Measurements from ENCODE around the gene MAD1L1.

Gene MAD1L1

DNA sequence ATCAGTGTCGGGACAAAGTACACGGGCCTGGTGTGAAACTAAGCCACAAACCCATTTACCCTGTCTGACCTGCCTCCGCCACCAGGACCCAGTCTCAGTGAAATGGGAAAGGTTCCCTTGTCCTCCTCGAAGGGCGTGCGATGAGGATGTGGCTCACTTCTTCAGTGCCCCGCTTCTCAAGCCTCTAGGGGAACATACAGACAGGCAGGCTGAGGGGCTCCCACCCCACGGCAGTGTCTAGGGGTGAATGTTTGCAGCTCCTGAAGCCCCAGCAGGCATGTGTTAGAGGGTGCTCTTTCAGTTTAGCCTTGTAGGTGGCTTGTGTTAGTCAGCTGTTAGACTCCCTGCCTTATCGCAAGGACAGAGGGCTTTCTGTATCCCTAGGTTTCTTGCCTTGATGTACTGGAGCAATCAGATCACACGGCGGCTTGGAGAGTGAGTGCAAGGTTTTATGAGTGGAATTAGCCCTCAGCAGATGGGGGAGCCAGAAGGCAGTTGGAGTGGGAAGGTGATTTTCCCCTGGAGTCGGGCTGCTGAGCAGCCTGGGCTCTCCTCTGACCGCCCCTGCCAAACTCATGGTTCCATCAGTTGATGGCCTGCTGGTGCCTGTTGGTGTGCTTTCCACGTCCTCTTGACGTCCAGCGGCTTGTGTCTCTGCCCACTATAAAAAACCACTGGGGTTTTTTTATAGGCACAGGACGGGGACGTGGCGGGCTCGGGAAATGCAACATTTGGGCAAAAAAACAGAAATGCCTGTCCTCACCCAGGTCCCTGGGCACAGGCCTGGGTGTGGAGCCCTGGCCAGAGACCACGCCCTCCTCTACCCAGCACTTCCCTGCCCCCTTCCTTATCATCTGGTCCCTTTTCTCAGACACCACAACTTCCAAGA, 10.0 kb upstream of the MAD1L1 start:
- peak; percentile 37 for DNase-seq (ENCODE audit: low spot score)

DNA sequence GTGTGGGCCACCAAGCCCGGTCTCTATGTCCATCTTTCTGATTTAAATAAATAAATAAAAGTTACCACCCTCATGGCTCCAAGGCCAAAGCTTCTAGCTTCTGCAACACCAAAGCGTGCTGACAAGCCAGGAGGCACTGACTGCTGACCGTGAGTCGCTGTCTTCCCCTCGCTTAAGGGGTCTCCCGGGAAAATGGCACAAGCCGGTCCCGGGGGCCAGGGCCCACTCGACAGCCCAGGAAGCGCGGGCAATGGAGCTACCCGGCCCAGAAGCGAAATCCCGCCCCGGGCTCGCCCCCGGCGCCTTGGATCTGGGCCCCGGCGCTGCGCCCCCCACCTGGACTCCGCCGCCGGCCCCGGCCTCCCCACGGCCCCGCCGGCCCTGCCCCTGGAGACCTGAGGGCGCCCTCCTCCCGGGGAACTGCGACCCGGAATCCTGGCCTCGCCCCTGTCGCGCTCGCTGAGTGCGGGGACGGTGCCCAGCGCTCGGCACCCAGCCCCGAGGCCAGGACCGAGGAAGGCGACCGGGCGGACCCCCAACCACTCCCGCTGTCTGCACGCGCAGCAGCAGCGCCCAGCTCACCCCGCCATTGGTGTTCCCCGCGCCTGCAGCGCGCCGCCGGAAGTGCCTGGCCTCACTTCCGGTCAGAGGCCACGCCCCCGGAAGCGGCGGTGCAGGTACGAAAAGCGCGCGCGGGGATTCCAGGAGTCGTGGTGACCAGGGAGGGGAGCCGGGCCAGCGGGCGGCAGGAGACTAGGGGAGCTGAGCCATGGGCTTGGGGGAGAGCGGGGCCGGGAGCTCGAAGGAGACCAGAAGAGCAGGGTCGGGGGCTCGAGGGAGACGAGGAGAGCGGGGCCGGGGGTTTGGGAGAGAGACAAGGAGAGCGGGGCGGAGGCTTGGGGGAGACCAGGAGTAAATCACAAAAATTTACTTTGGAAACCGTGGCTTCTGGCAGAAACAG, 9.1 kb upstream of the MAD1L1 start, which contains the start of the genes MRM2 and NUDT1:
Gene MRM2 (minus strand): TSS at position 626 of the 961 bp plus-strand sequence. CDS start 36 bp downstream, at position 590.
Gene NUDT1 (plus strand): TSS at position 647 of the 961 bp plus-strand sequence. CDS start 2,349 bp downstream, outside the sequence.
- peak; percentile 73 for DNase-seq (ENCODE audit: low spot score)

DNA sequence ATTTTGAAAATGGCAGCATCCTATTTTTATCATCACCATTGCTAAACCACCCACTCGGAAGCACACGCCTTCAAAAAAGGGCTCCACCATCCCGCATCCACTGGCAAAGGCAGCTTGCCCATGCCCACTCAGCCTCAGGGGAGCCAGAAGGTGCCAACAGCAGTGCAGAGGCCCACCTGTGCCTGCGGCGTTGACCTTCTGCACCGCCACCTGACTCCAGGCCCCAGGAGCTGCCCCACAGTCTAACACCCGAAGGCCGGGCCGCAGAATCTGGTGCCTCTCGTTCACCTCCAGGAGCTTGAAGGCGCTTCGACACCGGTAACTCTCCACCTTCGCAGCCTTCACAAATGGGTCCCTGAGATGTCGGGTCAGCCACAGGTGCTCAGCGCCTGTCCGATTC, 6.5 kb upstream of the MAD1L1 start:
- DNase-seq (ENCODE audit: low spot score): no peak

DNA sequence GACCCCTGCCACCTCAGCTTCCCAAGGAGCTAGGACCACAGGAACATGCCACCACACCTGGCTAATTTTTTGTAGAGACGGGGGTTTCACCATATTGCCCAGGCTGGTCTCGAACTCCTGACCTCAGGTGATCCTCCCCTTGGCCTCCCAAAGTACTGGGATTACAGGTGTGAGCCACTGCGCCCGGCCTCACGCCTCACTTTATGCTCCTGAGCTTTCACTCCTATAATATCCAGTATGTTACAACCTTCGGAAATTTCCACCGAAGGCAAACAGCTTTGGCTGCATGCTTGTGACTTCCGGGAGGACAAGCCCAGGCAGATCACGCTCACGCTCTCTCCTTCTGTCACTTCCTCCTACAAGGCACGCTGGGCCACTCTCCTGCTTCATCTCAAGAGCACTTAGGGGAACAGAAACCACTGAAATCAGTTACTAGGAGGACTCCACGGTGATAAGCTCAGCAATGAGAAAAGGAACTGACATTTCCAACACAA, 4.4 kb upstream of the MAD1L1 start:
- DNase-seq (ENCODE audit: low spot score): no peak

DNA sequence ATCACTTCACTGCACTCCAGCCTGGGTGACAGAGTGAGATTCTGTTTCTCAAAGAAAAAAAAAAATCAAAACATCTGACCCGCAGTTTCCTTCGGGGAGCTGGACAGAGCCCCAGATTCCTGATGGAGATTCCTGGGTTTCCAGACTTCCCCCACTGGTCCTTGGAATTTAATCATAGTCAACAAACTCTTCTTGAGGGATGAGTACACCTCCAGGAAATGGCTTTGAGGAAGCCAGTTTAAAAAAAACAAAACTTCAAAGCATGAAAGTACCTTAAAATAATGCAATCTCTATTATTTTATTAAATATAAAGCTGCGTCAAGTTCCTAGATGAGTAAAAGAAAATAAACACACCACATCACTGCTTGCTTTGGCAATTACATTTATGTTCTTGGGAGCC, 1.2 kb upstream of the MAD1L1 start:
- DNase-seq (ENCODE audit: low spot score): no peak

DNA sequence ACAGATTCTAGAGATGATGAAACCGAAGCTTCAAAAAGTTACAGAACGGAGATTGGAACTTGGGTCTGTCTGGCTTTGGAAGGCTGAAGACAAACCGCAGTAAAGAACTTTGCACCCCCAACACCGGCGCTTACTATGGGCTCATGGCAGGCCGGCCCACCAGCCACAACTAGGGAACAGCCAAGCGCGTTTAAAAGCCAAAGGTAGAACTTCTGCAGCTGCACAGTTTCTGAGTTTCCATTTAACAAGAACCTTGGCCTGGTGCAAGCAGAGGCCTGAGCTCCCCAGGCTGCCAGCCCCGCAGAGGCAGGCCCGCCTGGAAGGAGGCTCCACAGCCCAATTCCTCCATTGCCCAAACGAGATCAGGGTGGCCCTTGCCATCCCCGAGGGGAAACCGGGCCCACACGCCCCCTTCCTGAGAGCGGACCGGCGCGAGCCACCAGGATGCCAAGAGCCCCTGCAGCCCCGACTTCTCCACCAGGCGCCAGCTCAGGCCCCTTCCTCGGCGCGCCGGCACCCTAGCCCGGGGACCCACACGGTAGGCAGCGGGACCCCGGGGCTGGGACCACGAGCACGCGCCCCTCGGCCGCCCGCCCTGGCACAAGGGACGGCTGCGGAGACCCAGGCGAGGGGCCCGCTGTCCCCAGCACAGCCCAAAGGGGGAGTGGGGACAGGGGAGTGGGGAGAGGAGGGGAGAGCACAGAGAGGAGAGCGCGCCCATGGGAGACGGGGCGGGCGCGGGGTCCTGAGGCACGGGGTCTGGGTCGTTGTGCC, 566 bp downstream of the MAD1L1 start:
- no peak for DNase-seq (ENCODE audit: low spot score)

DNA sequence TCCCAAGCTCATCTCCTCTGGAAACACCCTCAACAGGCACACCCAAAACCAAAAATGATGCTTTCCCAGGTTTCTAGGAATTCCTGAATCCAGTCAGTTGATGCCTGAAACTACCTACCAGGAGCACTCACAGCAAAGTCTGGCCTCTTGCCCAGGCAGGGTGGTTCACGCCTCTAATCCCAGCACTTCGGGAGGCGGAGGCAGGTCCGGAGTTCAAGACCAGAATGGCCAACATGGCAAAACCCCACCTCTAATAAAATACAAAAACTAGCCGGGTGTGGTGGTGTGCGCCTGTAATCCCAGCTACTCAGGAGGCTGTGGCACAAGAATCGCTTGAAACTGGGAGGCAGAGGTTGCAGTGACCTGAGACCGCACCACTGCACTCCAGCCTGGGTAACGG, 1.9 kb downstream of the MAD1L1 start:
- no peak for DNase-seq (ENCODE audit: low spot score)

DNA sequence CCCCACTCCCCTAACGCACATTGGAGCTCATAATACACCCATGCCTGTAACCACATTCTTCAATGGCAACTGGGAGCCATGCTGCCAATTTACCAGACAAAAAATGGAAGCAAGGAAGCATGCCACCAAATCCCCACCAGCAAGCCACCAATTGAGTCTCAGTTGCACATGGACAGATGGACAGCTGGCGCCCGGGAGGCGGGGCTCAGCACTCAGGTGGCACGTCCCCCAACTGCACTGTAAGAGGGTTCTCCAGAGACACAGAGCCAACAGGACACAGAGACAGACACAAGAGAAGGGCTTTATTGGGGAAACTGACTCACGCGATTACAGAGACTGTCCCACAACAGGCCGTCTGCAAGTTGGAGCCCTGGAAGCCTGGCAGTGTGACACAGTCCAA, 2.5 kb downstream of the MAD1L1 start:
- DNase-seq (ENCODE audit: low spot score): no peak

DNA sequence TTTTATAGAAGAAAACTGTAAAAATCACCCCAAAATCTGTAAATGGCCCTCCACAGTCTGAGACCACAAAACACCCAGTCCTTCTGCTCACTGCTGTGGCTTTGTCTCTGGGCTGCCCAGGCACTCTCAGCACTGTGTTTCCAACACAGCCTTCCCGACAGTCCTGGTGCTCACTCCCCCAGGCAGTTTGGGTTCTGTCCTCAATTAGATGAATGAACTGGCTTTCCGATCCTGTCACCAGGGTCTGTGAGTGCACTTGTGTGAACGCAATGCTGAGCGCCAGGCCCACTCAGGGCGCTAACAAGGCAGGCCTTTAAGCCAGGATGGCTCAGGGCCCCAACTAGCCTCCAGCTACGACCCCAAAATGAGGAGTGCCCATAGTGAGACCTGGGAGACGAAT, 3.3 kb downstream of the MAD1L1 start:
- no peak for DNase-seq (ENCODE audit: low spot score)

DNA sequence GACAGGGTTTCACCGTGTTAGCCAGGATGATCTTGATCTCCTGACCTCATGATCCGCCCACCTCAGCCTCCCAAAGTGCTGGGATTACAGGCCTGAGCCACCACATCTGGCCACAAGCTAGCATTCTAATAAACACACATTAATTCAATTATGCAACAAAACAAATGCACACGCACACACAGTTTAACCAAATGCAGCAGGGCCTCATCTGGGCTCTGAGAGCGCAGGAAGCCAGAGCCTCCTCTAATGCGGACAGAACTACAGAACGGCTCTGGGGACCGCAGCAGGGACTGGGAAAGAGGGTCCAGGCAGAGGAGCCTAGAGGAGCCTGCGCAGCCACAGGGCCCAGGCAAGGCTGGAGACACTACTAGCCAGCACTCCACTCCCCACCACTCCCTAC, 3.8 kb downstream of the MAD1L1 start:
- no peak for DNase-seq (ENCODE audit: low spot score)

DNA sequence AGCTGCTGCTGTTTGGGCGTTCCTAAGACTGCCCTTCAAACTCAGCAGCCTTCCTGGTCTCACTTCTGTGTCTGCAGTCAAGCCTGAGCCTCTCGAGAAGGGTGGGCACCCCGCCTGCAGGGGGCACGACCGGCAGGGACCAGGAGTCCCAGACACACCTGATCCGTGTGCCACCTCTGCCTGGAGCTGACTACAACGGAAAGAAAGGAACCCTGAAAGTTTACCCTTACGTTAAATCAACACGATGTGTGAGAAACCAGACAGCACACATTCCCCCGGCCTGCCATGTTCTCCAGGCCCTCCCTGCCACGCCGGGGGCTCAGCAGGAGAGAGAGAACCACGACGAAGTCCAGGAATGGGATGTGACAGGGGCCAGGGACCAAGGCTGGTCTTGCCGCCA, 5.0 kb downstream of the MAD1L1 start:
- DNase-seq (ENCODE audit: low spot score): no peak

DNA sequence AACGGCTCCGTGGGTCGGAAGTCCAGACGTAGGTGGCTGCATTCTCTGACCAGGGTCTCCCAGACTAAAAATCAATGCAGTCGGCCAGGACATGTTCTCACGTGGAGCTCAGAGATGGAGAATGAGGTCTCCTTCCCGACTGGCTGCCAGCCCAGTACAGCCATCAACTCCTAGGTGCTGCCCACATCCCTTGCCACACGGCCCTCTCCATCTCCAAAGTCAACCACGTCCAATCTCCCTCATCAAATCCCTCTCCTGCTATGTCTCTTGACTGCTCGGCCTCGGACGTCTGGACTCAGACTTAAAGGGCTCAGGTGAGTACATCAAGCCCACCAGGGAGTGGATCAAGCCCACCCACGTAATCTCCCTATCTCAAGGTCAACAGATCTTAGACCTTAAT, 6.9 kb downstream of the MAD1L1 start:
- DNase-seq (ENCODE audit: low spot score): no peak

DNA sequence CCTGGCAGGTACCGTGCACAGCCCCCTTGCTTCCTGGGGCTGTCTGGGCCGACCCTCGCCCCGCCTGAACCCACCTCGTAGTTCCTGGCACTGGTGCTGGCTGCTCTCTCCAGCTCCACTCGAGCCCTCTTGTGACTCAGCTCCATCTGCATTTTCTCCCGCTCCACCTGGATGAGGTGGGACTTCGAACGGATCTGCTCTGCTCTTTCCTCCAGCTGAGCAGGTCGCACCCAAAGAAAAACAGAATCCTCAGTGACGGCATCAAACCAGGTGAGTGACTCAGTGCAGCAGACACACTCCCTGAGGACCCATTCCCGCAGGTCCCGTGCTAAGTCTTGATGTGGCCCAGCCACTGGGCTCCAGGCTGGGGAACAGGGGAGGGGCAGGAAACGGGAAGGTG, 7.4 kb downstream of the MAD1L1 start:
- no peak for DNase-seq (ENCODE audit: low spot score)

DNA sequence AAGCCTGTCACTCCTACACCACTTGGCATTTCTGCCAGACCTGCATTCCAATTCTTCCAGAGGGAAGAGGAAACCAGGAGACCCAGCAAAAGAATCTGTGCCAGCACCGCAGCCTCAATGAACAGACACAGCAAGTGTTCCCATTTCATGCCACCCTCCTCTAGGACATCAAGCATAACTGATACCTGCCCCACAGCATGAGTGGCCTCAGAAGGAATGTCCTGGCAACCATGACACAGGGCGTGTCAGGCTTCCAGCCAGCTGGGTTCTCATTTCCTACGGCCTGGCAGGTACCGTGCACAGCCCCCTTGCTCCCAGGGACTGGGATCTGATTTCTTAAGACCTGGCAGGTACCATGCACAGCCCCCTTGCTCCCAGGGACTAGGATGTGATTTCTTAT, 7.8 kb downstream of the MAD1L1 start:
- no peak for DNase-seq (ENCODE audit: low spot score)

DNA sequence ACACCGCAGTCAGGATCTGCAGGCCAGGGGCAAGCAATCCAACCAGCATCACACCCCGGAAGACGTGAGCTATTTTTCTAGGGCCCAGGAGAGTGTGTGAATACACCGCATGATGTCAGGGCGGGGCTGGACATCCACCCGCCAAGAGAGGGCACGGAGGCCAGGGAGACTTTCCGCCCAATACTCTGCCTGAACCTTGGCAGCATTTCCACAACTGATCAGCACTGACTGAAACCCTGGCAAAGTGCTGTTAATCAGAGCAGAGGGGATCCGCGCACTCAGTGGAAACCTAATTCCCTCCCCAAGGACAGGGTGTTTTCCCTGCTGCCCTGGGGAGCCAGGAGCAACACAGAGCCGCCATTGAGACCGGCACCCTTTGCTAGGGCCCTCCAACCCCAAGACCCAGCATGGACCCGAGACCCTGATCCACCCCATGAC, 8.2 kb downstream of the MAD1L1 start:
- DNase-seq (ENCODE audit: low spot score): no peak

DNA sequence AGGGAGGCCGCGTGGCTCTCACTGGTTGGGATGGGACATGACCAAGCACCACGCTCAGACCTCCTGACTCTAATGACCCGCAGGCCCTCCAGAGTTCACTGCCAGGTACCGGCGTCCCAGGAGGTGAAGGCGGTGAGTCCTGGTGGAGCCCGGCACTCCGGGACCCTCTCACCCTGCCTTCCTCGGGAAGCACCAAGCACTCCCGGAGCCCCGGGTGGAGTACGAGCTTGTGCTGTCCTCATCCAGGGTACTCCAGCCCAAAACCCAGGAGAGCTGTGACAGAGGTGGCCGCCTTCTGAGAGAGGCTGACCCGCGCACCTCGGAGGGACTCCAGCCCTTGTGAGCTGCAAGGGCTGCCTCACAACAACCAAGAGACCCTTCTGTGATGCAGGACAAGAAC, 9.4 kb downstream of the MAD1L1 start:
- no peak for DNase-seq (ENCODE audit: low spot score)

DNA sequence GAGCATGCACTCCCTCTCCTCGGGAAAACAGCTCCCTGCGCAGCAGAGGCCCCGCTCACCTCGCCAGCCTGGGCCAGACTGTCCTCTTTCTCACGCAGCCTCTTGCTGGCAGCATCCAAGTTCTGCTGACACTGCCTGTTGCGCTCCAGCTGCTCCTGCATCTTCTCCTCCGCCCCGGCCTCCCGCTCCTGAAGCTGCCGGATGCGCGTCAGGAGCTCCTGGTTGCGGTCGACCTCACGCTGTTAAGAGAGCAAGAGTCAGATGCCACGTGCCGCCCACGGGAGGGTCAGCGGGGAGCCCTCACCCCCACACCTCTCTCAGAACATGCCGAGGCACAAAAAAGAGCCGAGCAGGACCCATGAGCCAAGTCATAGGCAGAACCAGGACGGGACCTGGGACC, 10.2 kb downstream of the MAD1L1 start:
- no peak for DNase-seq (ENCODE audit: low spot score)

DNA sequence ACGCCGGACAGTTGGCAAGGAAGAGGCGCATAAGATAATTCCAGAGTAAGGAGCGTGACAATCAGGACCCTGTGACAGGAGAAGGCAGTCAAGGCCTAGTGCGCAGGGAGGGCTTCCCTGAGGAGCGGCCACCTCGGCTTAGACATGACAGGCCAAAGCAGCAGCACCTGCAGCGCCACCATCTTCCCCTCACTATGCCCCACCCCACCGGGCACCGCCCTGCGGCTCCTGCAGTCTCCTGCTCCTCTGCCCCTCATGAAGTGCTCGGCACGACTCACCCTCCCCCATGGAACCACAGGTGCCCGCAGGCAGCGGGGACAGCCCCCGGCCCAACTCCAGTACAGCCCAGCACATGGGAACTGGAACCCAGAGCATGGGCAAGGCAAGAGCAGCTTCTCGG, 11.8 kb downstream of the MAD1L1 start:
- no peak for DNase-seq (ENCODE audit: low spot score)

DNA sequence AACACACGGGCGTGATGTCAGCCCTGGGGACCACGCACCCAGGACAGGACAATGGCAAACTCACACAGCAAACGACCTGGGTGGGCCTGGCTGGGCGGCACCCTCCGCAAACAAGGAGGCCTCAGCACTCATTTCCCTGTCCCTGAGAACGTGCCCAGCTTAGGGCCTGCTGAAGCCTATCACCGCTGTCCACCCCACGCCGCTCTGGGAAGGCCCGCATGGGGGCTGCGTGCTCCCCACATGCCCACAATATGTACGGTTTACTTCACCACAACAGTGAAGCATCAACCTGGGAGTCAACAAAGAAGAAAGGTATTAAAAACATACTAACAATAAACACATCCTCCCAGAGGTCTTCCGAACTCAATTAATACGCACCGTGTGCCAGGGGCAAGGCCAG, 12.2 kb downstream of the MAD1L1 start:
- DNase-seq (ENCODE audit: low spot score): no peak

DNA sequence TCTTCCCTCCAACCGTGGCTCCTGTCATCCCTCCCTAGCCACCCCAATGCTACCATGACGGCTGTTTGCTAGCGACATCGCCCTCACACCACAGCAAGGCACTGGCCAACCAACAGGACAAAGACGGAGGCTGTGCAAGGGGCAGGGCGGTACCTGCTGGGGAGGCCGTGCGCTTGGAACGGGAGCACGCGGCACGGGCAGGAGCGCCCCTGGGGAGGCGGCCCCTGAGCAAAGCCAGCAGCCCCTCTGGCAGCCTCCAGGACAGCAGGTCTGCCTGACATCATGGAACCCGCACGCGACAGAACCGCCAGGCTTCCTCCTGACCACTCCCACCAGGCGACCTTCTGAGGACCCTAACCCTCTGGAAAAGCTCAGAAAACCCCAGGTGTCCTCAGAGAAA, 12.7 kb downstream of the MAD1L1 start:
- DNase-seq (ENCODE audit: low spot score): no peak

DNA sequence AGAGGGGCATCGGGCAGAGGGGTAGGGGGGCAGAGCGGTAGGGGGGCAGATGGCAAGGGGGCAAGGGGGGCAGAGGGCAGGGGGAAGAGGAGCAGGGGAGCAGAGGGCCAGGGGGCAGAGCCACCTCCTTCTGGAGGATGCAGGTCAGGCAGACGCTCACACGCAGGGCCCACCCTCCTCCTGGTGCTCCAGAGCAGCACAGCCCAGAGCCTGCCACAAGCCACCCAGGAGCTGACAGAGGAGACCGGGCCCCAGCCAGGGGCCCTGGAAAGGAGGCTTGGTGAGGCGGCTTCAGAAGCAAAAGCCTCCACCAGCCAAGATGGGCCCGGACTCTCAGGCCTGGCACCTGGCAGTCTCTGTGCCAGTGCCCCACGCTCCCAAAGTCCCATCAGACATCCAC, 13.1 kb downstream of the MAD1L1 start:
- no peak for DNase-seq (ENCODE audit: low spot score)

DNA sequence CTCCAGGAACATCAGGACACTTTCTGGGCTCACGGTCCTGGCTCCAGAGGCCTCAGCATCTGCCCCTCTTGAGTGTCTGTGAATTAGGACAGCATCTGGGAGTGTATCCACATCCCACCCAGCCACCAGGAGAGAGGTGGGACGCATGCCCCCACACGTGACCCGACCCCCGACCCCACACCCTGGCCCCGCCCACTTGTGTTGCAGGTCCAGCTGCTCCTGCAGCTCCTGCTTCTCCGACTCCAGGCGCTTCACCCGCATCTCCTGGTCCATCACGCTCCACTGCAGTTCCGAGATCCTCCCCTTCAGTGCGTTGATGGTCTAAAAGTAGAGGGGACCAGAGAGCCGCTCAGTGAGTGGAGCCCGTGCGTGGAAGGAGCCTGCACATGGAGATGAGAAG, 13.6 kb downstream of the MAD1L1 start:
- no peak for DNase-seq (ENCODE audit: low spot score)

Measured in hematopoietic multipotent progenitor cell treated with erythropoietin and hydrocortisone succinate and interleukin-3 and kit ligand, for 15 days (in vitro differentiated cells).